ENCODE results near the gene DPP6. TPM values are rescaled to one million over a fixed set of nuclear protein-coding genes. Genes with fewer than 3 reads are reported as not detected.

The DPP6 gene
- polyA plus RNA-seq, 1 donor (not counting 4 experiments of a cell fraction or from before 2014, with no cell fraction given), result not detected

GRCh38 chr7:154493594-154493993 lies 441.4 kb downstream of the DPP6 start:
- dilution Hi-C loops (cut with MboI; ENCODE audit: extremely low pct_ligation_motif_present, low sequenced_read_pairs), result no loop called here
- Histone ChIP-seq H3K9me3 (ENCODE audit: control insufficient read depth, low read depth, low read length) (no peaks in the 10 kb centered on the region), H3K27ac (ENCODE audit: control insufficient read depth, insufficient read depth, low read length) (no peak overlapping the region), H2AFZ (ENCODE audit: control insufficient read depth, low read length) (no peak overlapping the region), H3K4me1 (ENCODE audit: control insufficient read depth, extremely low read depth, insufficient read depth, low read length) (no peaks in the 10 kb centered on the region), H3K9me1 (ENCODE audit: control insufficient read depth, extremely low read depth, insufficient read depth, low read length) (no peaks in the 10 kb centered on the region), H4K20me1 (ENCODE audit: control insufficient read depth, extremely low read depth, insufficient read depth, low read length) (no peaks in the 10 kb centered on the region), H3K79me2 (ENCODE audit: control insufficient read depth, insufficient read depth, low read length) (no peaks in the 10 kb centered on the region), H3K9ac (ENCODE audit: control insufficient read depth, extremely low read depth, insufficient read depth, low read length) (no peak overlapping the region), H3K27me3 (ENCODE audit: control insufficient read depth, extremely low read depth, insufficient read depth, low read length) (no peaks in the 10 kb centered on the region), H3K4me3 (ENCODE audit: control insufficient read depth in 2 of 3, extremely low read depth in 1 of 3, insufficient read depth in 2 of 3, low read depth in 1 of 3, low read length in 3 of 3) (no peak overlapping the region), H3K36me3 (ENCODE audit: control insufficient read depth in 2 of 2, extremely low read depth in 1 of 2, insufficient read depth in 2 of 2, low read length in 2 of 2) (no peaks in the 10 kb centered on the region), H3K4me2 (ENCODE audit: control insufficient read depth, extremely low read depth, insufficient read depth, low read depth, low read length) (no peak overlapping the region)
- FAIRE-seq (no peak), DNase-seq (ENCODE audit: low read depth, low spot score) (no peak)
- TF ChIP-seq CTCF (optimal IDR thresholded peaks at IDR 0.05 in 1 of 3, IDR thresholded peaks at IDR 0.05 in 1 of 3, conservative IDR thresholded peaks at IDR 0.05 in 1 of 3; ENCODE audit: extremely low read depth in 1 of 3, insufficient read depth in 2 of 3, low read length in 3 of 3), result no peak

GRCh38 chr7:154497751-154498150 lies 445.6 kb downstream of the DPP6 start:
- FAIRE-seq (no peak), DNase-seq (ENCODE audit: low read depth, low spot score) (no peak)
- dilution Hi-C loops (cut with MboI; ENCODE audit: extremely low pct_ligation_motif_present, low sequenced_read_pairs), result no loop called here

More at GRCh38 chr7:154497751-154498150, 445.6 kb downstream of the DPP6 start:
- Histone ChIP-seq H4K20me1 (ENCODE audit: control insufficient read depth, extremely low read depth, insufficient read depth, low read length) (no peaks in the 10 kb centered on the region), H3K36me3 (ENCODE audit: control insufficient read depth in 2 of 2, extremely low read depth in 1 of 2, insufficient read depth in 2 of 2, low read length in 2 of 2) (no peaks in the 10 kb centered on the region), H3K9me3 (ENCODE audit: control insufficient read depth, low read depth, low read length) (no peaks in the 10 kb centered on the region), H3K27me3 (ENCODE audit: control insufficient read depth, extremely low read depth, insufficient read depth, low read length) (no peaks in the 10 kb centered on the region), H3K4me3 (ENCODE audit: control insufficient read depth in 2 of 3, extremely low read depth in 1 of 3, insufficient read depth in 2 of 3, low read depth in 1 of 3, low read length in 3 of 3) (no peak overlapping the region), H3K9ac (ENCODE audit: control insufficient read depth, extremely low read depth, insufficient read depth, low read length) (no peak overlapping the region), H3K4me1 (ENCODE audit: control insufficient read depth, extremely low read depth, insufficient read depth, low read length) (no peaks in the 10 kb centered on the region), H3K9me1 (ENCODE audit: control insufficient read depth, extremely low read depth, insufficient read depth, low read length) (no peaks in the 10 kb centered on the region), H3K27ac (ENCODE audit: control insufficient read depth, insufficient read depth, low read length) (no peak overlapping the region), H2AFZ (ENCODE audit: control insufficient read depth, low read length) (no peak overlapping the region), H3K4me2 (ENCODE audit: control insufficient read depth, extremely low read depth, insufficient read depth, low read depth, low read length) (no peak overlapping the region), H3K79me2 (ENCODE audit: control insufficient read depth, insufficient read depth, low read length) (no peaks in the 10 kb centered on the region)
- TF ChIP-seq EZH2 (IDR thresholded peaks at IDR 0.05; ENCODE audit: low read length) (no peak), CTCF (optimal IDR thresholded peaks at IDR 0.05 in 1 of 3, IDR thresholded peaks at IDR 0.05 in 1 of 3, conservative IDR thresholded peaks at IDR 0.05 in 1 of 3; ENCODE audit: extremely low read depth in 1 of 3, insufficient read depth in 2 of 3, low read length in 3 of 3) (no peak)

Measured in keratinocyte (primary cell).